Activated CD4-positive, alpha-beta T cell treated with anti-CD3 and anti-CD28 coated beads, Interleukin-2, amount 50 U/mL, for 16 hours (primary cell): Measurements from ENCODE around the gene KRAS.

ENCODE experiments used
- DNase-seq: peaks from one replicate; pipeline ENCODE4 v3.0.0-alpha.2; 2020

Gene KRAS

GRCh38 chr12:25254271-25254880 is 3.6 kb upstream of the KRAS start:
- DNase-seq, result no peak

- no peak for DNase-seq
These were observed 2.8 kb upstream of the KRAS start for GRCh38 chr12:25253371-25254068.

GRCh38 chr12:25252946-25253345 is 2.2 kb upstream of the KRAS start:
- DNase-seq, result no peak

GRCh38 chr12:25251769-25252168 is 1.0 kb upstream of the KRAS start:
- no peak for DNase-seq

- peak; percentile 46 for DNase-seq
These were observed 594 bp downstream of the KRAS start for GRCh38 chr12:25249931-25250738.

GRCh38 chr12:25248732-25249131 is 2.0 kb downstream of the KRAS start:
- DNase-seq, result no peak

GRCh38 chr12:25248137-25248536 is 2.6 kb downstream of the KRAS start:
- DNase-seq, result no peak

- DNase-seq, result no peak
These were observed 5.2 kb downstream of the KRAS start for GRCh38 chr12:25245491-25245890.

- no peak for DNase-seq
These were observed 7.1 kb downstream of the KRAS start for GRCh38 chr12:25243680-25243990.

GRCh38 chr12:25242981-25243679 is 7.6 kb downstream of the KRAS start:
- DNase-seq, result no peak

- DNase-seq, result peak; percentile 51
These were observed 9.3 kb downstream of the KRAS start for GRCh38 chr12:25241167-25242020.

GRCh38 chr12:25236626-25237025 is 14.1 kb downstream of the KRAS start:
- no peak for DNase-seq

GRCh38 chr12:25236190-25236589 is 14.5 kb downstream of the KRAS start:
- DNase-seq, result no peak

GRCh38 chr12:25213338-25213737 is 37.4 kb downstream of the KRAS start:
- no peak for DNase-seq

- no peak for DNase-seq
These were observed 42.2 kb downstream of the KRAS start for GRCh38 chr12:25208554-25208953.

GRCh38 chr12:25207846-25208245 is 42.9 kb downstream of the KRAS start:
- DNase-seq, result no peak

- DNase-seq, result no peak
These were observed 43.3 kb downstream of the KRAS start for GRCh38 chr12:25207411-25207810.

- DNase-seq, result no peak
These were observed 48.6 kb downstream of the KRAS start for GRCh38 chr12:25202137-25202536.

- no peak for DNase-seq
These were observed 50.0 kb downstream of the KRAS start for GRCh38 chr12:25200703-25201102.

- DNase-seq, result no peak
These were observed 53.1 kb downstream of the KRAS start for GRCh38 chr12:25197608-25198007.

GRCh38 chr12:25195056-25195971 is 55.4 kb downstream of the KRAS start, which contains the start of the genes DNAI7 and ETFRF1:
TSS of gene DNAI7 (minus strand) at chr12:25195160. CDS start at chr12:25195078, 82 bp downstream.
TSS of gene ETFRF1 (plus strand) at chr12:25195237. CDS start at chr12:25203957, 8,720 bp downstream.
- DNase-seq, result peak; percentile 96
